Mesenteric fat pad (tissue), 1 donor: Measurements from ENCODE around the gene SMAD3. TPM values are rescaled to one million over a fixed set of nuclear protein-coding genes. Genes with fewer than 3 reads are reported as not detected.
A peak's percentile ranks its signal among the peaks of the same experiment; 100 is the strongest.
"Not testable (repeated sequence)": the region's sequence is repeated elsewhere in the genome, so short reads cannot be mapped to it uniquely, and the experiment has no call there.

ENCODE experiments used
- DNase-seq: peaks from one replicate; pipeline ENCODE4 v3.0.0-alpha.2; 2020; ENCODE audit warnings: low spot score
- total RNA-seq: library from RNA; stranded (reverse); fragmentation: NEBNext Ultra II Directional; extraction: Animal tissue kit (Norgen Biotek cat#: 25700); gene quantifications from one replicate; pipeline ENCODE4 v1.2.1, GENCODE V29; 2021
- donor health status: DM: yes; HTN: yes; CAD: no.

SMAD3 gene
- total RNA-seq, 1 donor from 2014 or later, result 71.9 TPM

DNA sequence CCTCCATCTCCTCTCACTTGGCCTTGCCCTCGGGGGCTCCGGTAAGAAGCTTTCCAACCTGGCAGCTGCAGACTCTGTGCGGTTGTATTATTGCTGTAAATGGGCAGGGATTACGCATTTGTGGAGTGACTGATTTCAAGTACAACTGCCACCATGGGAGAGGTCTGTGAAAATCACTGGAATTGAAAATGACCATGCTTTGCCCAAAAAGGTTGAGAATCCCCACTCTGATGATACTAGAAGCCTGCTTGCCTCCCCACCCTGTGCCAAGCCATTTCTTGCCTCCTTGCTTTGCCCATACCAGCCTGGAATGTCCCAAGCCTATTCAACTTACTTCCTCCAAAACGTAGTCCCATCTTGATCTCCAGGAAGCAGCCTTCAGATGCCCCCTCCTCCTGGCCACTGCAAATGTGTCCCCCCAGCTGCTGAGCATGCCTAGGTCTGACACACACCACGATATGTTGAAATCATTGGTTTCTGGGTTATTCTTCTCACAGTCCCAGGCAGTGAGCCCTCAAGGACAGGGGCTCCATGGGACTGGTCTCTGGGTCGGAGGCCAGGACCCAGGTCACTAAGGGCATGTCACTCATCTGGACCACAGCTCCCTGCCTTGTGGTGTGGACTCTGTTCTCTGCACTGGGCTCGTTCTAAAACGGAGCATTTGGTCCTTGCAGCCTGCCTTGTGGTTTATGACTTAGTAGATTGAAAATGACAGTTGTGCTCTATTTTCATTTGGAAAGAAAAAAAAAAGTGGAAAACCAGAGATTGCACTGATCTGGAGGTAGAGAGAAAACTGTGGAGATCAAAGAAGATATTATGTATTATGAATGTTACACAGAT lies 42.9 kb downstream of the SMAD3 start:
- no peak for DNase-seq

DNA sequence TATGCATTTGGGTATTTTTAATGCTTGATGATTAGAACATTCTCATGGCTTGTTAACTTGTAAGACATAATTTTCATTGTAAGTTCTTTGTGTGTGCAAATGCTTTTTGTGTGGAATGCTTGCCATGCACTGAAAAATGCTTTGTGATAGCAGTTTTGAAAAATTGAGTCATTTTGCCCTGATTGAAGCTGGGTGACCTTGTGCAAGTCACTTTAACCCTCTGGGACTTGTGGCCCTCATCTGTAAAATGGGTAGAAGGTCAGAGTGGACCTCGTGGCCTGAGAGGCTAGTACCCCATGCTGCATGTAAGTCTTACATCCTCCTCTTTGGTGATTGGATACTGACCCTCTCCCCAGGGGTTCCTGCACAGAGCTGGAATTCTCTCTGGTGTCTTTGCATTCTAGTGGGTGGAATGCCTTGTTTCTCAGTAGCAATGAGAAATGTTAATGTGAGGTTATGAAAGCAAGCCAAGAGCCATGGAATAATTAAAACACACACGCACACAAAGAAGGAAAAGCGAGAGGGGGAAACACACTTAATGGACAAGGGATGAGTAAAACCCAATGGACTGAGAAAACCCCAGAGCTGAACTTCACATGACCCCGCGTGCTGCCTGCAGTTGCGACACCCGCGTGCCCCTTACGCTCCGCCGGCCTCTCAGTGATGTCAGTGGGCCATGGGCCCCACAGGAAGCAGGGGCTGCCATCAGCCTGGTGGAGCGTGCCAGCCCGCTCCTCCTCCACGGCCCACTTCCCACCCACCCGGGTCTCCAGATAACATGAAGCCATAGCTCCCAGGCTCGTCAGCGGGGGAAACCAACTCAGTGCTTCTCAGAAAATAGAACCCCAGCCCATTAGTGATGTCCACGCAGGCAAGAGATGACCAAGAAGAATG lies 44.0 kb downstream of the SMAD3 start:
- DNase-seq, result peak; percentile 94

DNA sequence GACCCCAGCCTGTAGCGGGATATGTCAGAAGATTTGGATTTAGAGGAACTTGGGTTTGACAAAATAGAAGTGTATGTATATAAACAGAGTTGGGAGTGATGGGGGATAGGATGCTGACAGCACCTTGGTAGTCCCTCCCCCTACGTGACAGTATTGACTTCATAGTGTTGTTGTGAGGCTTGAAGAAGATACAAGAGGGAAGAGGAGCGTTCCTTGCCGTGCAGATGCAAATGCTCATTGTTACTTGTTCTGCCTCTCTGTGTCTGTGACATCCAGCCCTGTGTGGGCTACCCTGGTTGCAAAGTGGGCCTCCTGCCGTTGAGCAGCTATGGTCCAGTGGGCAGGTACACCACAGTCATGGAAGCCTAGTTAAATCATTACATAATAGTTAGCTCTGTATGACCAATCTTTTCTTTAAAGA lies 45.0 kb downstream of the SMAD3 start:
- DNase-seq, result no peak

DNA sequence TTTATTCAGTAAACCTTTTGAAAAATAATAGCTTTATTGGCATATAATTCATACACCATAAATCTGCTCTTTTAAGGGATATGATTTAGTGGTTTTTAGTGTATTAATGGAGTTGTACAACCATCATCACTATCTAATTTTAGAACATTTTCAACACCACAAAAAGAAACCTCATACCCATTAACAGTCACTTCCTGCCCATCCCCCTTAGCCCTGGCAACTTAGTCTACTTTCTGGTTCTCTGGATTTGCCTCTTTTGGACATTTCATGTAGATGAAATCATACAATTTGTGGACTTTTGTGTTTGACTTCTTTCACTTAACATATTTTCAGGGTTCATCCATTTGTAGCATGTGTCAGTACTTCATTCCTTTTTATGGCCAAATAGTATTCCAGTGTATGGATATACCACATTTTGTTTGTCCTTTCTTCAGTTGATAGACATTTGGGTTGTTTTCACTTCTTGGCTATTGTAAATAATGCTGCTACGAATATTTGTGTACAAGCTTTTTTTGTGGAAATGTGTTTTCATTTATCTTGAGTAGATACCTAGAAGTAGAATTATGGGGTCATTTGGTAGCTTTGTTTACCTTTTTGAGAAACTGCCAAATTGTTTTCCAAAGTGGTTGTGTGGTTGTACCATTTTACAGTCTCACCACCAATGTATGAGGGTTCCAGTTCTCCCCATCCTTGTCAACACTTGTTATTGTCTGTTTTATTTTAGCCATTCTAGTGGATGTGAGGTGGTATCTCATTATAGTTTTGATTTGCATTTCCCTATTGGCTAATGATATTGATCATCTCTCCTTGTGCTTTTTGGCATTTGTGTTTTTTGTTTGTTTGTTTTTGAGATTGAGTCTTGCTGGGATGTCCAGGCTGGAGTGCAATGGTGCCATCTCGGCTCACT lies 45.8 kb downstream of the SMAD3 start:
- no peak for DNase-seq

DNA sequence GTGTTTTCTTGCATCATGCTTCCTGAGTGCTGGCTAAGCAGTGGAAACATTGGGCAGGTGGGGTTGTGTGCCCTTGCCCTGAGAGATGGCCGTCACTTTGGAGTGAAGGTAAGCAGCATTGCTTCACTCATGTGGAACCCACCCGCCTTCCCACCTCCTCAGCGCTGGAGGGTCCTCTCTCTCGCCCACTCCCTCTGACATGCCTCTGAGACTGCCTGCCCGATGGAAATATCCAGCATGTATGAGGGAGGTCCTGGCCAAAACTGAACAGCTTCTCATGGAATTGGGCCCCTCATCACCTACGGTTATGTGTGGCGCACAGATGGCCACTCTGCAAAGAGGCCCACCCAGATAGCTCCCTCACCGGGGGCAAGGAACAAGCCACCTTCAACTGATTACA lies 48.6 kb downstream of the SMAD3 start:
- no peak for DNase-seq

DNA sequence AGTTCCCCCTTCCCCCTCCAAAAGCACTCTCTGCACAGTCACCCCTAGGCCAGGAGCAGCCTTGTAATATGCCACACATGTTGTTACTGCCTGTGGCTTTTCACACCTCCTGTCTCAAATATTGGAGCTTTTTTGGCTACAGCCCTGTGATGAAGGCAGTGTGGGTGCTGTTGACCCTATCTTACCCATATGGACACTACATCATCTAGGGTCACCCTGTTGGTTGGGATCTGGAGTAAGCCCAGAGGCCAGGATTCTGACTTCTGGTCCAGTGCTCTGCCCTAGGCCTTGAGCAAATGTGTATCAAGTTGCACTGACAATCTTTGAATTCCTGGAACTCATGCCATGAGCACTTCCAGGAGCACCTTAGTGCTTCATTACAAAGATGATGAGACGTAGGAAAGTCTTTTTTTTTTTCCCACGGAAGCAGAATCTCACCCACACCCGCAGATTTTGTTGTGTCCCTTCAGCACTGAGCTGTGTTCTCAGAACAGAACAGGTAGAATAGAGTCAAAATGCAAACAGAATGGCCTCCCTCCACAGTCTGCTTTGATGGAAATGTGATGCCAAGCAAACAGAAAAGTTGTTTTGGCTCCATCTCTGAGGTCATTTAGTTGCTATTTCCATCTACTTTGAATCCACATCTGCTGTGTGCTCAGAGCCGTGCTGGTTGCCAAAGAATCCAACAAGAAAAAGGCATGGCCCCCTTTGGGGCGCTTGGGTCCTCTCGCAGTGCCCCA lies 49.6 kb downstream of the SMAD3 start:
- DNase-seq, result no peak

DNA sequence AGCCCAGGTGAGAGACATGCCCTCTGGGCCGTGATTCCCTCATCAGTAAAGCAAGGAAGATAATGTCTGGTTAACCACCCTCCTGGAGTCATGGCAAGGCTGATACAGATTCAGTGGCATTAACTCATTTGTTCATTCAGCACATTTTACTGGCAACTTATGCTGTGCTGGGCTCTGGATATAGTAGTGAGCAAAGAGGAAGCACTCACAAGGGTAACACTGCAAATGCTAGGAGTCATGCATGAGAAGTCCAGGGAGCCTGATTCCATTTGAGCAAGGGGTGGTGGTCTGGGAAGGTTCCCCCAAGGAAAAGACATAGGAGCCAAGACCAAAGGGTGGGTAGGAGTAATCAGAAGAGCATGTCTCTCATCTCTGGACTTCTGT lies 50.2 kb downstream of the SMAD3 start:
- no peak for DNase-seq

DNA sequence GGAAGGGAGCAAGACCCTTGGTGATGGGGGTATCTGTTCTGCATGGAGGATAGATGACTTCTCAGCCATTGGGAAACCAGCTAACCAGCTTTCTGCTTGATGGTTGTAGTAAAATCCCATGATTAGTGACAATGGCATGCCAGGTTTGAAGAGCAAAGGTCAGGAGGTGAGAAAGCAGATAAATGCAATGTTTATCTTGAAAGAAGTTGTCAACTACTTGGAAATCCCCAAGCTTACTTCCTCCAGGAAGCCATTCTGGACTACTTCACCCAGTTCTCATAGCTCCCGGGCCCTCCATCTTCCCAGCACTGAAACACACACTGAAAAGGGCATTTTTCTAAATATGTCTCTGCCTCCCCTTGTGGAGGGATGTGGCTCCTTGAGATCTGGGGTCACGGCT lies 51.3 kb downstream of the SMAD3 start:
- no peak for DNase-seq

DNA sequence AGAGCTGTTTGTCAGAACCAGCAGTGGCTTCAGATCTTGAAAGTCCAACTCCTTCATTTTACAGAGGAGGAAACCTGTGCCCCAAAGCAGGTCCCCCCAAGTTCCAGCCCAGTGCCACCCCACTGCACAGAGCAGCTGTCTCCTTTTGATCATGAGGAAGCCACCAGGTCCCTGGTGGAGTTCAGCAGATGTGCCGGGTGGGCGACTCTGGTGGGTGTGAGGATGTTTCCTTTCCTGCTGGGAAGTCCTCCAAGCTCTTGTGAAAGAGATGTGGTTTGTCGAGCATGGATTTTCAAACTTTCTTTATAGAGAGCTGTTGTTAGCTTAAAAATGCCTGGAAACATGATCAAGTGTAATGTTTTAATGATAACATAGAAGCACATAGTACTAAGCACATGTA lies 52.0 kb downstream of the SMAD3 start:
- no peak for DNase-seq

DNA sequence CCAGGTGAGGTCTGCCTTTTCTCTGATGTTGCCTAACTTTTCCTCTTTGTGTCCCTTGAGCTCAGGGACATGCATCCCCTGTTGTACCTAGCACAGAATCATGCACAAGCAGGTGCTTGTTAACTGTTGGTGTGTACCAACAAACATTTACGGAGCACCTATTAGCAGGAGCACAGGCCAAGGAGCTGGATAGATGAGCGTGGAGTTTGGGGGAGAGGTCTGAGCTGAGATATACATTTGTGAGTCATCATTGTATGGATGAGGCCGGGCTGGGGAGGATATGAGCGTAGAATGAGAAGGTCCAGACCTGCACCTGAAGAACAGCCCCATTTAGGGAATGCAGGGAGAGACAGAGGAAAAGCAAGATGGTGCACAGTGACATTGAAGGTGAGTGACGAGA lies 53.4 kb downstream of the SMAD3 start:
- DNase-seq, result no peak

DNA sequence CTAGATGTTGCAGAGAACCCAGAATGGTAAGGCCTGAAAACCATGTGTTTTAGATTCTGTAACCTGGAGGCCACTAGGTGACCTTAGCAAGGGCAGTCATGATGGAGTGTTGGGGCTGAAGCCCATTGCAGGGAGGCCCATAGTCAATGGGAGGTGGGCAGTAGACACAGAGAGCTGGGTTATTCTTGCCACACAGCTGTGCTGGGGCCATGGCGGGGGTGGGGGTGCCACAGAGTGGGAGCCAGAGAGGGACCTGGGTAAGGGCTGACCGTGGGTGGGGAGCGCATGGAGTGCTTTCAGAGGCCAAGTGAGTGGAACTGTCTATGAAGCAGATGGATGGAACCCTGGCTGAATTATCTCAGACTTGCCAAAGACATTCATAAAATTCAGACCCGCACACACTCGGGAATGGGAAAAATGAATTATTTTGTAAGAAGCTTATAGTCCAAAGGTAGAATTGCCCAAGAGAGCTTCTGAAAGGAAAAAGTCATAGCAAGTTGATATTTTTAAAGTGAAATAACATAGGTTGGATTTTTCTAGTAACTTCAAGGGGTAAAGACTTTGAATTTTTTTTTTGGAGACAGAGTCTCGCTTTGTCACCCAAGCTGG lies 53.9 kb downstream of the SMAD3 start:
- DNase-seq, result peak; percentile 74

DNA sequence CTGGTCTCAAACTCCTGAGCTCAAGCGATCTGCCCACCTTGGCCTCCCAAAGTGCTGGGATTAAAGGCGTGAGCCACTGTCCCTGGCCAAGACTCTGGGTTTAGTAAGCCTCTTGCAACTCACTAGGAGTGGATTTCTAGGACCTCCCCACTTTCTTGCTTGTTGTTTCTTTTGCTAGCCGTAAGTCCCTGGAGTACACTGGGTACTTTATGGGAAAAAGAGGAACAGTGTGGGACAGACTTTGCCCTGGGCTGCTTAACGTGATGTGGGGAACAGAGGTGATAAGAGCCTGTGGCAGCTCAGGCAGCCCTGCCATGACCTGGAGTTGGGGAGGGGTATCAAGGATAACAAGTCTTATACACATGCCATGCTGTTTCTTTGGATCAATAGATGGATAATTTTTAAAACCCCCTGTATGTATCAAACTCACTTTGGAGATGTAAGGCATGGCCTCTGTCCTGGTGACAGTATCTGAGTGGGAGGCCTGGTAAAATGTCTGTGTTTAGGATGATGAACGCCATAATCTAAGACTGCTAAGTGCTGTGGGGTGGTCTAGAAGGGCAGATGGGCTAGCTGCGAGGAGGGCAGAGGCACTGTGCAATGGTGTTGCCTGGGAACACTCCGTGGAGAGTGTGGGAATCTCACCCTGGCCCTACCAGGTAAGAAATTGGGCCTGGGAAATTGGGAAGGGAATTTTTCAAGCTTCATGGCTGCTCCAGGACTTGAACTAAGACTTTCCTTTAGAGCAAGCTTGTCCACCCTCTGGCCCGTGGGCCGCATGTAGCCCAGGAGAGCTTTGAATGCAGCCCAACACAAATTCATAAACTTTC lies 54.8 kb downstream of the SMAD3 start:
- peak; percentile 79 for DNase-seq

DNA sequence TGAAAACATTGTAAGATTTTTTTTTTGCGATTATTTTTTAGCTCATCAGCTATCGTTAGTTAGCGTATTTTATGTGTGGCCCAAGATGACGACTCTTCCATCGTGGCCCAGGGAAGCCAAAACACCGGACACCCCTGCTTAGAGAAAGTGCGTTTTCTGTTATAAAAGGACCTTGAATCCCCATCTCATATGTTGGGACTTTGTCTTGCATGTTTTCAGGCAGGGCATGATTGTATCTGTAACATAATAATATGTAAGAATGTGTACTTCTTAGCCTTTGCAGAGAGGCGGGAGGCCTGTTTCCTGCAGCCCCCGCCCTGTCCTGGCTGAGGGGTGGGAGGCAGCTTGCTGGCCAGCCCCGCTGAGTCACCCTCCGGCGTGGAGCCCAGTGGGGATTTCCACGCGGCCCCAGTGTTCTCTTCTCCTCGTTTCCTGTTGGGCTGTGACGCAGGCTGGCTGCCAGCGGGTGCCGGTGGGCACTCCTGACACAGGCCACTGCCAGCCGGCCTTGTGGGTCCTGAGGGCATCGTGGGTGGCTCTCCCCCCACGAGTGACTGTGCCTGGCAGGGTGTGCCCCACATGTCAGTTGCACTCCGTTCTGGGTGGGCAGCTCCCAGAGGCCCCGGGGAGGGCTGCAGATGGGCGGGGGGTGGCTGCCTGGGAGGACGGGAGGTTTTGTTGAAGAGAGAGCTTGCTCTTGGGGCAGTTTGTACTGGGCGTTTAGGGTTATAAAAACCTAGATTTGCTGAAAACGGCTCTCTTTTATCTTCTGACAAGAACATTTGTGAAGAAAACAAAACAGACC lies 55.6 kb downstream of the SMAD3 start:
- DNase-seq, result peak; percentile 98

DNA sequence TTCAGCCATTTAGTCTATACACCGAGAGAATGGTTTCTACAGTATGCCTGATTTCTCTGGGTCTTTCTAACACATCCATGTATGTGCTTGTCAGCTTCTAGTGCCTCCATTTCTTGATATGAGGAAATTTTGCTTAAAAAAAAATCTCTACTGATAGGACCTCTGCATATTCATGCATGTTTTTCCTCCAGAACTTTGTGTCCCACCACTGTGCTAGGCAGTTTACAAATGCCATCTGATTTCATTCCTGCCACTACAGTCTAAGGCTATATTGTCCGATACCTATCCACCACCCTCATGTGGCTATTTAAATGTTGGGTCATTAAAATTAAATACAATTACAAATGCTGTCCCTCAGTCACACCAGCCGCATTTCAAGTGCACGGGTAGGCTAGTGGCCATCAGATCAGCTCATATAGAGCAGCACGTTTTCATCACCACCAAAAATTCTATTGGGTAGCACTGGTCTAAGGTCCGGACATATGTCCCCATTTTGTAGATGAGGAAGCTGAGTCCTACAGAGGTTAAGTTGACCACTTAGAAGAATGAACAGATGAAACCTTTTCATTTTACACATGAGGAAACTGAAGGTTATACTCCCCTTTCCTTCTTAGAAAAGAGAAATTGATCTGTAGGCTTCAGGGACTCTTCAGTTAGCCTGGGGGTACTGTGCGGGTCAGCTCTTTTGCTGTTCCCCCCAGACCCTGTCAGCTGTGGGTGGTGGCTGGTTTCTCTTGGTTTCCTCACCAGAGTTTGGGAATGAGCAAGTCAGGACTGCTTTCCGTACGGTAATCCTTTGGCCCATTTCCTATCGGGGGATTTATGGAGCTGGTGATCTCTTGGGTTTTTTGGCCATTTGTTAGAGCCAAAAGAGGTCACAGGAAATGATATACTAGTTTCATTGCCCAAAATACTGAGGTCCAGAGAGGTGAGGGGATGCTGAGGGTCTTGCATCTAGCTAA lies 56.5 kb downstream of the SMAD3 start:
- DNase-seq, result peak; percentile 78

DNA sequence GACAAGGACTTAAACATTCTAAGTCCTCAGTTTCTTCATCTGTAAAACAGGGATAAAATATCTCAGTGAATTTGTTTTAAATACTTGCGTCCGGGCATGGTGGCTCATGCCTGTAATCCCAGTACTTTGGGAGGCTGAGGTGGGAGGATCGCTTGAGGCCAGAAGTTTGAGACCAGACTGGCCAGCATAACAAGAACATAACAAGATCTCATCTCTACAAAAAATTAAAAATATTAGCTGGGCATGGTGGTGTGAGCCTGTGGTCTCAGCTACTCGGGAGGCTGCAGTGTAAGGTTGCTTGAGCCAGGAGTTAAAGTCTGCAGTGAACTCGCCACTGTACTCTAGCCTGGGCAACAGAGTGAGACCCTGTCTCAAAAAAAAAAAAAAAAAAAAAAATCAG lies 57.4 kb downstream of the SMAD3 start:
- DNase-seq, result not testable (repeated sequence)

DNA sequence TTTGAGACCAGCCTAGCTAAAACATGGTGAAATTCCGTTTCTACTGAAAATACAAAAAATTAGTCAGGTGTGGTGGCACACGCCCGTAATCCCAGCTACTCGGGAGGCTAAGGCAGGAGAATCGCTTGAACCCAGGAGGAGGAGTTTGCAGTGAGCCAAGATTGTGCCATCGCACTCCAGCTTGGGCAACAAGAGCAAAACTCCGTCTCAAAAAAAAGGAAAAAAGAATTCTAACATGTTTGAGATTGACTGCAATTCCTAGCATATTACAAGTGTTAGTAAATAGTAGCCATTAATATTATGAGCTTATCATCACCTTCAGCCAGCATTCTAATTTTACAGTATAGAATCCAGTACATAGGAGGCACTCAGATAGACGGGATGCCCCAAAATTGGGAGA lies 57.9 kb downstream of the SMAD3 start:
- DNase-seq, result not testable (repeated sequence)

DNA sequence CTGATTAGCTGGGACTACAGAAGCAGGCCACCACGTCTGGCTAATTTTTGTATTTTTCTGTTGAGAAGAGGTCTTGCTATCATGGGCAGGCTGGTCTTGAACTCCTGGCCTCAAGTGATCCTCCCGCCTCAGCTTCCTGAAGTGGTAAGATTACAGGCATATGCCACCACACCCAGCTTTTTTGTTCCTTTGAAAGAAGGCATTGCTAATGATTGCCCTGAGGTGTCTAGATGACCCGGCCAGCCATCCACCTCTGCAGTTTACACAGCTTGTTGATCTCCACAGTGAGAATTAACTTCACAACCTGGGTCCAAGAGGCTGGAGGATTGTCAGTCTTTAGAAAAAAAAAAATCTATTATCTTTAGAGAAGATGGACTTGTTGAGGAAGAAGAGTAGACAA lies 58.7 kb downstream of the SMAD3 start:
- no peak for DNase-seq
